LNCaP clone FGC (cell line): ENCODE measurements around the gene KMT5B.
"Not testable (repeated sequence)": the region's sequence is repeated elsewhere in the genome, so short reads cannot be mapped to it uniquely, and the experiment has no call there.

Source experiments
- DNase-seq: peaks from one replicate; pipeline ENCODE4 v3.0.0-alpha.2; 2011; ENCODE audit warnings: low read depth
- H3K4me3 ChIP-seq: 2 replicates; pipeline ENCODE4 v1.5.1; 2011; ENCODE audit warnings: mild to moderate bottlenecking, low read depth, low read length, control low read depth
- TF ChIP-seq, protein P1 (sequence below): IDR thresholded peaks from 2 replicates; pipeline ENCODE4 v1.5.1; 2012; ENCODE audit warnings: mild to moderate bottlenecking; ENCODE audit not compliant: control insufficient read depth, insufficient read depth; ENCODE audit errors: extremely low read depth

The KMT5B gene

DNA sequence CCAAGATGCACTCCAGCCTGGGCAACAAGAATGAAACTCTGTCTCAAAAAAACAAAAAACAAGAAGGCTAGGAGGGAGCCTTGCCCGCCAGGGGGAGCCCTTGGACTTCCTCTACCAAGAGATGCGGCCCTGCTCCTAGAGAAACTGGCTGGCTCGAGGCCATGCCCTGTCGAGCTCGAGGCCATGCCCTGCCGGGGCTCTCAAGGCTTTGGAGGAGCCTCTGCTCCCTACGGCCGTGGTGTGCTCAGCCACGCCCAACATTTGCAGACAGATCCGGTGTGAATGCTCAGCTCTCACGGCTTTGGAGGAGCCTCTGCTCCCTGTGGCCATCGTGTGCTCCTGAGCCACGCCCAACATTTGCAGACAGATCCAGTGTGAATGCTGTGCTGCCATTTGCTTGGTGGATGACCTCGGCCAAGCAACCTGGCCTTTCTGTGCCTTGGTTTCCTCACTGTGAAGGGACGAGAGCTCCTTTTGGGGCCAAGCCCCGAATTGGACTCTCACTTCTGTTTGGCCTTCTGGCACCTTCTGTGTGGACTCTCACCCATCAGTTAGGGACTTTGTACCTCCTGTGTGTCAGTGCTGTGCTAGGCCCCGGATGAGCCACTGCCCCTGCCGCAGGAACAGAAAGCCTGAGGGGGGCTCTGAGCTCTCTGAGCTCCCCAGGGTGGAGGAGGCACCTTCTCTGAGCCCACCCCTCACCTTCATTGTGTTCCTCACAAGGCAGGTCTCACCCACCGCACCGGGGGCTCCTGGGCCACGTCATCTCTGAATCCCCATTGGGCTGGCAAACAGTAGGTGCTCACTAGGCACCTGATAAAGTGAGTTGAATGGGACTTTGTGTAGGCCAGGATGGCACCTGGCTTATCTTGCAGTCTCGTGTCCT is 44.6 kb upstream of the KMT5B start:
- DNase-seq: peak; percentile 64
- TF ChIP-seq, protein P1, sequence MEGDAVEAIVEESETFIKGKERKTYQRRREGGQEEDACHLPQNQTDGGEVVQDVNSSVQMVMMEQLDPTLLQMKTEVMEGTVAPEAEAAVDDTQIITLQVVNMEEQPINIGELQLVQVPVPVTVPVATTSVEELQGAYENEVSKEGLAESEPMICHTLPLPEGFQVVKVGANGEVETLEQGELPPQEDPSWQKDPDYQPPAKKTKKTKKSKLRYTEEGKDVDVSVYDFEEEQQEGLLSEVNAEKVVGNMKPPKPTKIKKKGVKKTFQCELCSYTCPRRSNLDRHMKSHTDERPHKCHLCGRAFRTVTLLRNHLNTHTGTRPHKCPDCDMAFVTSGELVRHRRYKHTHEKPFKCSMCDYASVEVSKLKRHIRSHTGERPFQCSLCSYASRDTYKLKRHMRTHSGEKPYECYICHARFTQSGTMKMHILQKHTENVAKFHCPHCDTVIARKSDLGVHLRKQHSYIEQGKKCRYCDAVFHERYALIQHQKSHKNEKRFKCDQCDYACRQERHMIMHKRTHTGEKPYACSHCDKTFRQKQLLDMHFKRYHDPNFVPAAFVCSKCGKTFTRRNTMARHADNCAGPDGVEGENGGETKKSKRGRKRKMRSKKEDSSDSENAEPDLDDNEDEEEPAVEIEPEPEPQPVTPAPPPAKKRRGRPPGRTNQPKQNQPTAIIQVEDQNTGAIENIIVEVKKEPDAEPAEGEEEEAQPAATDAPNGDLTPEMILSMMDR: peak; percentile 86
- no peak overlapping the region for H3K4me3 ChIP-seq

DNA sequence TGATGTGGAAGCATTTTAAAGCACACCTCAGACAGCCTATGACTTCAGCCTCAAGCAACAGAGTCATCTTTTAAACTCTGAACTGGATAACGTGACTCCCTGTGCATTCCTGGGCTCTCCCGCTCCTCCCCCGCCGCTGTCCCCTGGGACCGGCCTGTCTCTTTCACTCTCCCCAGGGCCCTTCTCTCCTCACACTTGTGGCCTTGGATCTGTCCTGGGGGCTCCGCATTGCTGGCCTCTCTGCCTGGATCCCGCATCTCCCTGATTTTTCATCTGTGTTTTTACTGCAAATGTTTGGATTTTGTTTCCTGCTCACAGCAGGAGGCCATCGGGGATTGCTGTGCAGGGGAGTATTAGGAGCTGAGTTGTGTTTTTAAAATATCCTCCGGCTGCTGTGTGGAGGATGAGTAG is 43.2 kb upstream of the KMT5B start:
- no peak for DNase-seq
- no peak overlapping the region for H3K4me3 ChIP-seq
- TF ChIP-seq, protein P1: no peak

DNA sequence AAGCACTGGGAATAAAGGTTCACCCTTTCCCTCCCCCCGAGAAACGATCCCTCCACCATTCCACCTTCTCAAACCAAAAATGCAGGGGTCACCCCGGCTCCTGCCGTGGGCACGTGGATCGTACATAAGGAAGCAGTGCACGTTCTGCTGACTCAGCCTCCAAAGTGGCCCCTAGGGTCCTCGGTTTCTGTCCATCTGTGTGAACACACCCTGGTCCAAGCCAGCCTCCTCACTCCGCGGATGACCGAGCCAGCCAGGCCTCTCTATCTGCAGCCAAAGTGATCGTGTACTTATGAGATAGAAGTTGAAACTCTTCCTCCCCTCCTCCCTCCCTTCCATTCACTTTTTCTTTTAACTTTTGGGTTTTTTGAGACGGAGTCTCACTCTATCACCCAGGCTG is 42.4 kb upstream of the KMT5B start:
- DNase-seq: no peak
- H3K4me3 ChIP-seq: no peak overlapping the region
- TF ChIP-seq, protein P1: no peak

DNA sequence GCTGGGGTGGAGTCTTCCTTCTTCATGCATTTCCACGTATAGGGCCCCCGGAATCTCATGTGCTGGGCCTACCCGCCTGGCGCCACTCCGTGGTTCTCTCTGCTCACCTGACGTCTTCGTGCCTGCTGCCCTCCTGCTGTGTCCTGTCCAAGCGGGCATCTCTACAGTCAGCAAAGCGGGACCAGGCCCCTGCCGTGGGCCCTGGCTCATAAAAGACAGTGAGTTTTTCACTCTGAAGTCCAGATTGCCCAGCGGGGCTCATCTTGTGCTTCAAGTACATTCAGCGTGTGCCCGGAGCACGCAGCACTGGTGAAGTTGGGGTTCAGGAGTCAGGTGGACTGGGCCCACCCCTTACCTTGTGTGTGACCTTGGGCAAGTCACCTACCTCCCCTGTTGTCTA is 41.3 kb upstream of the KMT5B start:
- TF ChIP-seq, protein P1: no peak
- DNase-seq: no peak
- H3K4me3 ChIP-seq: no peak overlapping the region

DNA sequence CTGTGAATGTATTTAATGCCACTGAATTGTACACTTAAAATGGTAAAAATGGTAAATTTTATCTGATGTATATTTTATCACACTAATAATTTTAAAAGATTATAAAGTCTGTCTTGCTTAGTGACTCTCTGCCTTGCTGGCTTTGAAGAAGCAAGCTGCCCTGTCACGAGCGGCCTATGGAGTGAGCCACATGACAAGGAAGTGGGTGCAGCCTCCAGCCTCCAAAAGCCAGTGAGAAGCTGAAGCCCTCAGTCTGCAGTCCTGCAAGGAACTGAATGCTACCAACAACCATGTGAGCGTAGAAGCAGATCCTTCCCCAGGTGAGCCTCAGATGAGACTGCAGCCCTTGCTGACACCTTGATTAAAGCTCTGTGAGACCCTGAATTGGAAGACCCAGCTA is 38.7 kb upstream of the KMT5B start:
- H3K4me3 ChIP-seq: no peak overlapping the region

DNA sequence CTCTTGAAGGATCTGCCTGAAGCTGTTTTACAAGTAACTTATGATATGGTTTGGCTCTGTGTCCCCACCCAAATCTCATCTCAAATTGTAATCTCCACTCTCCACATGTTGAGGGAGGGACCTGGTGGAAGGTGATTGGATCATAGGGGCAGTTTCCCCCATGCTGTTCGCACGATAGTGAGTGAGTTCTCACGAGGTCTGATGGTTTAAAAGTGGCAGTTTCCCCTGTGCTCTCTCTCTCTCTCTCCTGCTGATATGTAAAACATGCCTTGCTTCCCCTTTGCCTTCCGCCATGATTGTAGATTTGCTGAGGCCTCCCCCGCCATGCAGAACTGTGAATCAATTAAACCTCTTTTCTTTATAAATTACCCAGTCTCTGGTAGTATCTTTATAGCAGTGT is 31.8 kb upstream of the KMT5B start:
- DNase-seq, H3K4me3 ChIP-seq: not testable (repeated sequence)

More for the DNA sequence above, 38.7 kb upstream of the KMT5B start:
- TF ChIP-seq, protein P1: no peak
- no peak for DNase-seq

DNA sequence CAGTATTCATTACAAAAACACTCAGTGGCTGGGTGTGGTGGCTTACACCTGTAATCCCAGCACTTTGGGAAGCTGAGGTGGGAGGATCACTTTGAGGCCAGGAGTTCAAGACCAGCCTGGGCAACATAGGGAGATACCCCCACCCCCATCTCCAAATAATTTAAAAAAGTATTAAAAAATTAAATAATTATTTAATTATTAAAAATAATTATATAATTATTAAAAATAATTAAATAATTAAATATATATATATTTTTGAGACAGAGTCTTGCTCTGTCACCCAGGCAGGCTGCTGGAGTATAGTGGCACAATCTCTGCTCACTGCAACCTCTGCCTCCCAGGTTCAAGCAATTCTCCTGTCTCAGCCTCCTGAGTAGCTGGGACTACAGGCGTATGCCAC is 30.8 kb upstream of the KMT5B start:
- DNase-seq, H3K4me3 ChIP-seq: not testable (repeated sequence)

DNA sequence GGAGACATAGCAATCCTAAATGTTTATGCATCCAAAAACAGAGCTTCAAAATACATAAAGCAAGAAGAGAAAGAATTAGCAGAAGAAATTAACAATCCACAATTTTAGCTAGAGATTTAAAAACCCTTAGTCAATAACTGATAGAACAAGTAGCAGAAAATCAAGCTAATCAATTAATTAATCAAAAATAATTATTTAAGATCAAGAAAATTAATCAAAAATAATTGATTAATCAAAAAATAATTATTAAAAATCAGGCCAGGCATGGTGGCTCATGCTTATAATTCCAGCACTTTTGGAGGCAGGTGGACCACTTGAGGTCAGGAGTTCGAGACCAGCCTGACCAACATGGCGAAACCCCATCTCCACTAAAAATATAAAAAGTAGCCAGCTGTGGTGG is 29.5 kb upstream of the KMT5B start:
- TF ChIP-seq, protein P1: no peak
- DNase-seq: no peak
- H3K4me3 ChIP-seq: no peak overlapping the region
